Stimulated activated CD8-positive, alpha-beta memory T cell treated with anti-CD3 and anti-CD28 coated beads, Interleukin-15, amount 100 ng/mL, for 48 hours (primary cell): Measurements from ENCODE around the gene NKAIN2.
"Not testable (repeated sequence)": the region's sequence is repeated elsewhere in the genome, so short reads cannot be mapped to it uniquely, and the experiment has no call there.

ENCODE experiments used
- DNase-seq, 2 donors: peaks; one replicate each; pipeline ENCODE4 v3.0.0-alpha.2; 2020; ENCODE audit warnings: low read depth in 2 of 2

NKAIN2 gene

GRCh38 chr6:123895346-123895745, 91.7 kb downstream of the NKAIN2 start:
- no peak for DNase-seq

DNA sequence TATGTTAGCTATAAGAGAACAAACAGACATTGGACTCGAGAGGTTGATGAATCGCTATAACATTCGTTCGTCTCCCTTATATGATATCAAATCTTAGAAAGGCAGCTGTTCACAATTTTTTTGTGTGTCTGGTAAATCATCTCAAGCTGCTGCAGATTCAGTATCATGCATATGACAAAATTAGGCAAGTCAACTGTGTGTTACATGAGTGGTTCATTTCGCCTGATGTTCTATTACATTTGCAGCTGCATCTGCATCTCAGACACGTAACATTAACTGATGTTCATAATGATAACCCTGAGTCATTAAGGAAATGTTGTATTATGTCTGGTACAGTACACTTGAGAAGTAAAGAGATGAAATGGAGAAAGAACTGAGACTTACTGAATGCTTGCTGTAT, 92.1 kb downstream of the NKAIN2 start:
- no peak for DNase-seq

- no peak for DNase-seq
Observed at GRCh38 chr6:123896869-123897268, 93.2 kb downstream of the NKAIN2 start.

GRCh38 chr6:123897965-123898364, 94.3 kb downstream of the NKAIN2 start:
- no peak for DNase-seq

DNA sequence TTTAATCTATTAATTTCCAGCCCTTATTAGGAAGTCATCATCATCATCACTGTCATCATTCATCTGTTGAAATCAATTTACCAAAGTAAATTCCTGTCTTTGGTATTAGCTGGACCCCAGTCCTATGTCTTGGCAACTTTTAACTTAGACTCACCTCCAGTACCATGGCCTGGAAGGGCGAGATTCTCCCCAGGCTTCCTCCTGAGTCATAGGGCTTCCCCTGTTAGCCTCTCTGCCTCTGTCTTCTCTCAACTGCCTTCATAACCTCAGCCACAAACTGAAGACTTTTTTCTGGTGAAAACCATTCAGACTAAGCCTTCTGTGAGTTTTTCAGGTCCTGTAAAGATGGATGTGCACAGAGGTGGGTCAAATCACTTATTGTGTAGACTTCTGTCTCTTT, 95.0 kb downstream of the NKAIN2 start:
- DNase-seq, result no peak

DNA sequence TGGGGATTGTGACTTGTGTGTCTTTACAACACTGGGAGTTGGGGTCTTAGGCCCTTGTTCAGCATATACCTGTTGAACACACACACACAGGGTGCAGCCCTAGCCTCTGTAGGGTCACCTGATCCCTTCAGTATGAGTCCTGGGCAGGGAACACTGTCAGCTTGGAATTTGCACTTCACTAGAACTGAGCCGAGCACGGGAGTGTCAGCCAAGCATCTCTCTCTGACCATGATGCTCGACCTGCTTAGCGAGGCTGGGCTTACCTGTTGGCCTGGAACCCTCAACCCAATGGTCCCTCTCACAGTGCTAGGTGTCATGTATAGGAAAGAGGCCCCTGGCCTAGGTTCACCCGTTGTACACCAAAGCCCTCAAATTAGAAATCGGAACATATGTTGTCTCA, 96.1 kb downstream of the NKAIN2 start:
- no peak for DNase-seq

DNA sequence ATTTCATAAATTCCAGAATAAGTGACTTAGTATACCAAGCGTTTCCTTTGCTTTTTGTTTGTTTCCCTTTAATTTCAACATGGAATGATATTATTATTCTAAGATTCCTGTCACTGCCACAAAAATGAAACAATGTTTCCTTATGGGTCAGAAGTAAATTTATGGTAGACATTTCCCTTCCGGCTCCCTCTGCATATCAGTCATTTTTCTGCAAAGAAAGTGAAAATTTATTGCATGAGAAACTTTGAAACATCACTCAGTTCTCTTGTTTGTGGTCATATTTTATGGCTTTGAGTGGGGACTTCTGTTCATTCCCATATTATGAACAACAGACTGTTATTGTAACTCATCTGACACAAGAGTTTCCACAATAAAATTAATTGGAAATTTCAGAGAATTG, 97.8 kb downstream of the NKAIN2 start:
- no peak for DNase-seq

DNA sequence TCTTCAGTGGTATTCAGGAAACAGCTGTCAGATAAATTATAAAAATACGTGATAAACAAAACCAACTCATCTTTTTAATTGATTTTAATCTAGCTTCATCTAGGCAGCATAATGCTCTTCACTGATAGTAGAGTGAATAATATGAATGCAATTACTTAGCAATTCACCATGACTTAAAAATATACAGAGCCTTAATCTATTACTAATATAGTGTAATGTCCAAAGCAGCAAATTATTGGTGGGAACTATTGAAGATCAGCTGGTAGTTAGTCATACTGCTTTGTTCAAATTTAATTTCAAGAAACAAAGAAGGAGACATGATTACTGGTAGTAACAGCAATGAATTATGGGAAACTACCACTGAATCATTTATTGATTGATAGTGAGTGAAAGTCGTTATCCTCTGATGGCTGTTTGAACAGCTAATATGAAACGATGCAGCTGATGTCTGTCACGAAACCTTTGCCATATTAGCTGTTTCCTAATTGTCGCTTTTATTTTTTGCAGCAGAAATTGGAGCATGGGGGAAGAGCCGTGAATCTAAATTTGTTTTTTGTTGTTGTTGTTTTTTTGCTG, 99.2 kb downstream of the NKAIN2 start:
- no peak for DNase-seq

DNA sequence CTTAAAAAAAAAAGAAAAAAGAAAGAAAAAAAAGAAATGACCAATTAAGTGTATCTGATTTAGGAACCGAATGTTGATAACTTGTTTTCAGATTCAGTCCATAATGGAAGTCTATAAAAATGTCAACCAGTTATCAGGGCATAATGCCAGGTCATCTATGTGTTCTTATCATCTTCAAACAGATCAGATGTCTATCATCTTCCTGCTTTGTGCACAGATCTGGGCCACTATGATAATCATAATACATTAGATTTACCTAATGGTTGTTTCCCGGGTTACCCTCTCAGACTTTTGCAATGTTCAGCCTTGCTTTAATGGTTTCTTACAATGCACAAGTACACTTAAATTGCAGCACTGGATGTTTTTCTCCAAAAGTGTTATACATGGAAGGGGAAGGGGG, 100.6 kb downstream of the NKAIN2 start:
- DNase-seq, result no peak

DNA sequence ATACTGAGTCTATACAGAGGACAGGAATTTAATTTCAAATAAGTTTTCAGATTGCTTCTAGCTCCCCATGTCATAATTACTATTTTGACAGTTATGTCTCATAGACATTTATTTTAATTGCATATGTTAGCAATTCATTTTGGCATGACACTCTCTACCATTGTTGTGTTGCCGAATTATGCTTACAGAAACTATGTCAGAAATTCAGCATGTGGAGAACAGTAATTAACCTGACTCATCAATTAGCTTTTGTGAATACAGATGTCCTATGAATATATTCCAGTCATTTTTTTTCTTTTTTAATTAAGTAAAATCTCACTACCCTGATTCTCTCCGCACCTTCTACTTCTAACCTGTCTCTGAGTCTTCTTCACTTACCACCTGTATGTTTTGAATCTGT, 105.1 kb downstream of the NKAIN2 start:
- no peak for DNase-seq

- no peak for DNase-seq
Observed at GRCh38 chr6:123909989-123910388, 106.3 kb downstream of the NKAIN2 start.

GRCh38 chr6:123913863-123914262, 110.2 kb downstream of the NKAIN2 start:
- DNase-seq, result no peak

- DNase-seq, result not testable (repeated sequence)
Observed at GRCh38 chr6:123923379-123923778, 119.7 kb downstream of the NKAIN2 start.

DNA sequence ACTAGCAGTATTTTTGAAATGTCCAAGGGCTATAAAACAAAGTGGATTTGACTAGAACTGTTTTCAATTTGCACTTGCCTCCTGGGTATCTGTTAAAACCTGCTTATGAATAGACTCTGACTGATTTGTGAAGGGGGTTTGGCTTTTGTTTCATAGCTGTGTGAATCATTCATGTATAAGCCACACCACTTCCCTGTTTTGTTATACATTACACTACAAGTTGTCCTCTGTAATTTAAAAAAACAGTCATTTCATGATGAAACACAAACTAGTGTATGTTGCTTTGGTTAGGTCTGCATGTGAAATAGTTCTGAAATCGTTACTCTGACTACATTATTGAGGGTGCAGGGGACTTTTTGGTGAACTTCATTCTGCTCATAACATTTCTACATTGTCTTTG, 121.7 kb downstream of the NKAIN2 start:
- no peak for DNase-seq

- no peak for DNase-seq
Observed at GRCh38 chr6:123925842-123926399, 122.3 kb downstream of the NKAIN2 start.

GRCh38 chr6:123928529-123928928, 124.9 kb downstream of the NKAIN2 start:
- DNase-seq, result no peak

GRCh38 chr6:123931928-123932327, 128.3 kb downstream of the NKAIN2 start:
- no peak for DNase-seq

GRCh38 chr6:123940551-123940950, 136.9 kb downstream of the NKAIN2 start:
- DNase-seq, result no peak

DNA sequence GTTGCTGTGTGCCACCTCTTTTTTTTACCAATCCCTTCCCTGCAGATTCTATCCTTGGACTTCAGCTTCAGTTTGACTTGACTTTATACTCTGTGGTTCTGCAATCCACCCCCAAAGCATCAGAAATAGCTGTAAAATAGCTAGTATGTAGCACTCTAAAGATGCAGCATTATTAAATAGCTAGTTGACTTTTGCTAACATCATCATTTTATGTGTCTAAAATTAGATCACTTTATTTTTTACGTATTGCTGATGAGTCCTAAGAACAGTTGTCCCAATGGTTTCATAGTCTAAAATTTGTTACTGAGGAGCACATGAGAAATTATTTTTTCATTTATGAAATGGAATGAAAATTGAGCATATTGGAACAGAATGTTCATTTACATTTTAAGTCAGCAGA, 138.2 kb downstream of the NKAIN2 start:
- no peak for DNase-seq

DNA sequence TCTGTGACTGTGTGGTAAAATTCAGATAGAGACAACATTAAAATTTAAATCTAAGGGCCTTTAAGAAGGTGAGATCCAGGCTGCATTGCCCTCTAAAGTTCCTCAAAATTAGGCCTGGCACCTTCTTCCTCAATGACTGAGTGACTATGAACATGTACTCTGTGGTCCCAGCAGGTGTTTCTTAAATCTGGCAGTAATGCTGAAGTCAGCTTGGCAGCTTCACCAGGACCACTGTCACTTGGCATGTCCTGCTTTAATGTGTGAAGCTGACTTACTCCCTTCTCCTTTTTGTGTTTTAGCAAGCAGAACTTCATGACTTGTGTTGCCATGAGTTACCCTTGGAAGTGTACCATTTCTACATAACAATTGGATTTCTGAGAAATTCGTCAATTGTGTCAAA, 141.7 kb downstream of the NKAIN2 start:
- DNase-seq, result no peak

GRCh38 chr6:123953920-123954319, 150.3 kb downstream of the NKAIN2 start:
- no peak for DNase-seq

- DNase-seq, result no peak
Observed at GRCh38 chr6:123956492-123957139, 153.0 kb downstream of the NKAIN2 start.

DNA sequence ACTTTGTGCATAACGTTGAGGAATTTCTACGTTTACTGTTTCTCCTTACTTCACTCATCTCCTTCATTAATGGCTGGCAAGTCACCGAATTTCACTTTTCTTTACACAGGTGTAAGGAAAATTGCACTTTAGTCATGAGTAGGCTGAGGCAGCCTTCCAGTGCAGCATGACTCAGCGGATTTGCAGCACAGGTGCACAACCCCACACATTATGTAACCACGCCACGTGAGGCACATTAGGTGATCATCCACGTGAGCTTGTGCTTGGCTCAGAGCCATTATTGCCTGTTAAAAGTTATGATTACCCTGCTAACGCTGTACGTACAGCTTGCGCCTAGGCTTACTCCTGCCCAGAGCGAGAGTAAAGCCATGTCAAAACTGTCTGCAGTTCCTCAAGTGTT, 158.8 kb downstream of the NKAIN2 start:
- DNase-seq, result no peak

- no peak for DNase-seq
Observed at GRCh38 chr6:123965894-123966293, 162.2 kb downstream of the NKAIN2 start.
